Measurements from ENCODE around the gene TSLP. TPM values are rescaled to one million over a fixed set of nuclear protein-coding genes. Genes with fewer than 3 reads are reported as not detected.

The TSLP gene
- total and polyA plus RNA-seq, 4 donors = 0.25 to 1.6 (median 1.4) TPM; not detected in 1

GRCh38 chr5:111060169-111060568, 11.3 kb upstream of the TSLP start (continued):
- TF ChIP-seq CTCF (IDR thresholded peaks at IDR 0.05; ENCODE audit: low read depth, low read length, missing input control) = no peak

GRCh38 chr5:111061618-111062017, 9.9 kb upstream of the TSLP start:
- H3K9ac ChIP-seq (ENCODE audit: low read depth in 1 of 2, low read length in 2 of 2) = no peak overlapping the region
- H3K9me3 ChIP-seq (ENCODE audit: control insufficient read depth in 4 of 4, low read length in 3 of 4) = no peaks in the 10 kb centered on the region

More at GRCh38 chr5:111061618-111062017, 9.9 kb upstream of the TSLP start:
- Histone ChIP-seq H3K27me3 (ENCODE audit: control insufficient read depth in 4 of 4, insufficient read depth in 4 of 4, low read length in 3 of 4) (no peaks in the 10 kb centered on the region), H3K4me1 (ENCODE audit: control insufficient read depth in 4 of 4, insufficient read depth in 4 of 4, low read length in 3 of 4) (peaks cover 2 to 35% (median 18%) of the 10 kb centered on the region in 4 donors), H3K36me3 (ENCODE audit: control insufficient read depth in 4 of 4, insufficient read depth in 3 of 4, low read depth in 1 of 4, low read length in 3 of 4) (no peaks in the 10 kb centered on the region), H3K27ac (ENCODE audit: low read depth in 1 of 2, low read length in 2 of 2) (no peak overlapping the region), H3K4me3 (ENCODE audit: low read depth in 1 of 3, low read length in 3 of 3) (no peak overlapping the region)
- no peak for DNase-seq (ENCODE audit: low spot score)
- no peak for TF ChIP-seq RAD21 (IDR thresholded peaks at IDR 0.05)
- TF ChIP-seq SP1 (IDR thresholded peaks at IDR 0.05) = no peak
- no peak for TF ChIP-seq FOXA1 (IDR thresholded peaks at IDR 0.05)
- no peak for TF ChIP-seq CTCF (IDR thresholded peaks at IDR 0.05; ENCODE audit: low read depth, low read length, missing input control)
- TF ChIP-seq REST (IDR thresholded peaks at IDR 0.05) = no peak
- TF ChIP-seq FOXA2 (IDR thresholded peaks at IDR 0.05) = no peak
- TF ChIP-seq MAX (IDR thresholded peaks at IDR 0.05) = no peak
- TF ChIP-seq EGR1 (IDR thresholded peaks at IDR 0.05; ENCODE audit: low read depth in 2 of 2) = no peak
- TF ChIP-seq JUND (IDR thresholded peaks at IDR 0.05) = no peak
- TF ChIP-seq GABPA (IDR thresholded peaks at IDR 0.05 in 1 of 2, conservative IDR thresholded peaks at IDR 0.05 in 1 of 2) = no peak
- TF ChIP-seq HNF4G (IDR thresholded peaks at IDR 0.05) = no peak
